22Rv1 (cell line): ENCODE results near the gene PRRT1B.

Experiments used
- H3K27ac ChIP-seq: fragments of 450-650 bp; 2 replicates; pipeline ENCODE4 v1.5.1; 2017
- CTCF ChIP-seq: fragments of 450-650 bp; IDR thresholded peaks from 2 replicates; pipeline ENCODE4 v1.5.1; 2017; ENCODE audit warnings: mild to moderate bottlenecking
- ZFX ChIP-seq: fragments of 450-650 bp; IDR thresholded peaks from 2 replicates; pipeline ENCODE4 v1.6.1; 2017; ENCODE audit warnings: antibody characterized with exemption, borderline replicate concordance

PRRT1B gene

GRCh38 chr9:131554843-131555351 lies 9.6 kb downstream of the PRRT1B start:
- TF ChIP-seq CTCF (no peak), ZFX (no peak)
- H3K27ac ChIP-seq = no peak overlapping the region

GRCh38 chr9:131555841-131556673 lies 10.7 kb downstream of the PRRT1B start:
- H3K27ac ChIP-seq = no peak overlapping the region
- TF ChIP-seq ZFX (no peak), CTCF (no peak)

GRCh38 chr9:131557855-131558548 lies 12.7 kb downstream of the PRRT1B start:
- TF ChIP-seq ZFX = no peak
- no peak for TF ChIP-seq CTCF
- no peak overlapping the region for H3K27ac ChIP-seq

- no peak overlapping the region for H3K27ac ChIP-seq
- no peak for TF ChIP-seq ZFX
- TF ChIP-seq CTCF = no peak
Measured at GRCh38 chr9:131559421-131560000, 14.2 kb downstream of the PRRT1B start.

GRCh38 chr9:131562032-131562959 lies 17.0 kb downstream of the PRRT1B start:
- no peak for TF ChIP-seq ZFX
- TF ChIP-seq CTCF = no peak
- H3K27ac ChIP-seq = no peak overlapping the region

GRCh38 chr9:131565369-131565768 lies 20.0 kb downstream of the PRRT1B start:
- TF ChIP-seq ZFX (no peak), CTCF (no peak)
- H3K27ac ChIP-seq = no peak overlapping the region
